Fibroblast of skin of right biceps (primary cell): Measurements from ENCODE around the gene URAD.

Experiments used
- DNase-seq: peaks from one replicate; pipeline ENCODE4 v3.0.0-alpha.2; 2013

The URAD gene

DNA sequence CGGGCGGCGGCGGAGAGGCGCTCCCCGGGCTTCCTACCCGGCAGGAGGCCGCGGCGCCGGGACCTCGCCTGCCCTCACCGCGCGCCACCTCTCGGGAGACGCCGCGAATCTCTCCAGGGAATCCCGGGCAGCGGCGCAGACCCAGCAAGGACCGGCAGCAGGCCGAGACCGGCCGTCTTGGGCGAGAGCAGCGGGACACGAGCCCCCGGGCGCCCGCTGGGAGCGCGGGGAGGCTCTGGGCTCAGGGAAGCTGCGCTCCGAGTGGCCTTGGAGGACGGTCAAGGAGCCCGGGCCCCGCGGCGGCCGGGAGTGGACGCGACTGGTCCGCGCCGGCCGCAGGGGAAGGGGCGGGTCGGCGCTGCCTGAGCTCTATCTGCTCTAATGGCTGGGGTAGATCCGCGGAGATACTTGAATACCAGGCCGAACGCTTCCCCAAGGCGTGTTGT, 34.1 kb downstream of the URAD start:
- DNase-seq = peak; percentile 44

- DNase-seq = peak; percentile 65
Observed at GRCh38 chr13:27953676-27954405, 34.7 kb downstream of the URAD start.

- DNase-seq = no peak
Observed at GRCh38 chr13:27952876-27953675, 35.4 kb downstream of the URAD start.

- DNase-seq = no peak
Observed at GRCh38 chr13:27942972-27943371, 45.5 kb downstream of the URAD start.

- DNase-seq = no peak
Observed at GRCh38 chr13:27933580-27934328, 54.7 kb downstream of the URAD start.

GRCh38 chr13:27933118-27933517, 55.4 kb downstream of the URAD start:
- DNase-seq = no peak

- DNase-seq = no peak
Observed at GRCh38 chr13:27929868-27930267, 58.6 kb downstream of the URAD start.

DNA sequence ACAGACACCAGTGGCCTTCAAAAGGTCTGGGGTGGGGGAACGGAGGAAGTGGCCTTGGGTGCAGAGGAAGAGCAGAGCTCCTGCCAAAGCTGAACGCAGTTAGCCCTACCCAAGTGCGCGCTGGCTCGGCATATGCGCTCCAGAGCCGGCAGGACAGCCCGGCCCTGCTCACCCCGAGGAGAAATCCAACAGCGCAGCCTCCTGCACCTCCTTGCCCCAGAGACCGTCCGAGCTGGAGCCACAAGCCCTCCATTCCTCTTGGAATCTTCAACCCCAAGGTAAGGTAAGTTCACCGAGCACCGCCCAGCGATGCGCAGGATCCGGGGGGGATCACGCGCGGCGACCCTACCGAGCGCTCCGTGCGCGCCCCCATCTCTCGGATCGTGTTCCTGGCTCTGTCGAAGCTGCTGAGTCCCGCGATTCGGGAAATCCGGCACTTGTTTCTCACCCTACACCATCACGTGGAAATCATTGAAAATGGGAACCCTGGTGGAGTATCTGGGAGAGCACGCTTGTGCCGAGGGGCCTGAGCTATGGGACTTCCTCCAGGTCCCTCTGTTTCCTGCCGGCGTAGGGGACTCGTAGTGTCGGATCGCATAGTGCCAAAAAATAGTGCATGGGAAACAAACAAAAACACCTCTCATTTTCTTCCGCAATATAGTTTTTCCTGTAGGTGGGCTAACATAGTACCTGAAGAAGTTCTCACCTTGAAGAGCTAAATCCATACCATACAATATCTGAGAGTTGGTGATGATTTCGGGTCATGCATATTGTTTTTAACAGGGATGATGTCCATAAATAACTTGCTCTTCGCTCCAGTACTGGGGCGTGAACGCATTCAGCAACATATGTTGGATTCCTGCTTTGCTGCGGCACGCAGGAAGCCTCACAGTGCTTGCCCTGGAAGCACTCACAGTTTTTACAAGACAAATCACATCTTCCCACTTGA, 59.4 kb downstream of the URAD start:
- DNase-seq = no peak

DNA sequence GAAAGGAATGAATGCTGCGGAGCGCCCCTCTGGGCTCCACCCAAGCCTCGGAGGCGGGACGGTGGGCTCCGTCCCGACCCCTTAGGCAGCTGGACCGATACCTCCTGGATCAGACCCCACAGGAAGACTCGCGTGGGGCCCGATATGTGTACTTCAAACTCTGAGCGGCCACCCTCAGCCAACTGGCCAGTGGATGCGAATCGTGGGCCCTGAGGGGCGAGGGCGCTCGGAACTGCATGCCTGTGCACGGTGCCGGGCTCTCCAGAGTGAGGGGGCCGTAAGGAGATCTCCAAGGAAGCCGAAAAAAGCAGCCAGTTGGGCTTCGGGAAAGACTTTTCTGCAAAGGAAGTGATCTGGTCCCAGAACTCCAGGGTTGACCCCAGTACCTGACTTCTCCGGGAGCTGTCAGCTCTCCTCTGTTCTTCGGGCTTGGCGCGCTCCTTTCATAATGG, 60.1 kb downstream of the URAD start:
- DNase-seq = no peak
